HT1080 (cell line): ENCODE data around the gene STAT5B. TPM values are rescaled to one million over a fixed set of nuclear protein-coding genes. Genes with fewer than 3 reads are reported as not detected.
"Not testable (repeated sequence)": the region's sequence is repeated elsewhere in the genome, so short reads cannot be mapped to it uniquely, and the experiment has no call there.

Experiments
- DNase-seq: peaks from one replicate; pipeline ENCODE4 v3.0.0-alpha.2; 2015; ENCODE audit warnings: low read depth
- polyA plus RNA-seq, 2 experiments: library from polyadenylated mRNA; depleted of rRNA; stranded (reverse); fragments of >200 nt; gene quantifications; 2 replicates each; pipeline ENCODE4 v1.2.3, GENCODE V29; 2015
- total RNA-seq: library from RNA; depleted of rRNA; stranded (reverse); fragments of >200 nt; shearing (Covaris generic); gene quantifications from 2 replicates; pipeline ENCODE4 v1.2.3, GENCODE V29; 2014; rRNA removed

STAT5B gene
- 18.1 and 21.8 TPM in 2 replicates for total RNA-seq
- 16.4 and 20.4 TPM in 2 replicates for polyA plus RNA-seq (2015; cell fraction: cytosol; rRNA removed)
- polyA plus RNA-seq (2015; cell fraction: nucleus; rRNA removed) = 47.0 and 47.7 TPM in 2 replicates

DNA sequence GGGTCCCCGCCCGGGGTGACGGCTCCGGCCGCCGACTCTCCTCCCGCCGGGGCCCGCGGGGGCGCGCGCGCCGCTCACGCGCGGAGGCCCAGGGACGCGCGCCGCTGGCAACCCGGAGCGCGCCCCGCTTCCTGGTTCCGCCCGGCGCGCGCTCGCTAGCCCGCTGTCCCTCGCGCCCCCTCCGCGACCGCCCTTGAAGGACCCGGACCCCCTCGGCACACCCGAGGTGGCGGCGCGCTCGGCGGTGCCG, at the start of gene STAT5B:
TSS of gene STAT5B (minus strand) at position 33 of the 250 bp plus-strand sequence. CDS start 44,264 bp downstream, outside the sequence.
- no peak for DNase-seq

- DNase-seq = peak; percentile 94
Measured at GRCh38 chr17:42325026-42325425, 48.8 kb upstream of the STAT5B start.

GRCh38 chr17:42323268-42323773, 47.1 kb upstream of the STAT5B start:
- no peak for DNase-seq

DNA sequence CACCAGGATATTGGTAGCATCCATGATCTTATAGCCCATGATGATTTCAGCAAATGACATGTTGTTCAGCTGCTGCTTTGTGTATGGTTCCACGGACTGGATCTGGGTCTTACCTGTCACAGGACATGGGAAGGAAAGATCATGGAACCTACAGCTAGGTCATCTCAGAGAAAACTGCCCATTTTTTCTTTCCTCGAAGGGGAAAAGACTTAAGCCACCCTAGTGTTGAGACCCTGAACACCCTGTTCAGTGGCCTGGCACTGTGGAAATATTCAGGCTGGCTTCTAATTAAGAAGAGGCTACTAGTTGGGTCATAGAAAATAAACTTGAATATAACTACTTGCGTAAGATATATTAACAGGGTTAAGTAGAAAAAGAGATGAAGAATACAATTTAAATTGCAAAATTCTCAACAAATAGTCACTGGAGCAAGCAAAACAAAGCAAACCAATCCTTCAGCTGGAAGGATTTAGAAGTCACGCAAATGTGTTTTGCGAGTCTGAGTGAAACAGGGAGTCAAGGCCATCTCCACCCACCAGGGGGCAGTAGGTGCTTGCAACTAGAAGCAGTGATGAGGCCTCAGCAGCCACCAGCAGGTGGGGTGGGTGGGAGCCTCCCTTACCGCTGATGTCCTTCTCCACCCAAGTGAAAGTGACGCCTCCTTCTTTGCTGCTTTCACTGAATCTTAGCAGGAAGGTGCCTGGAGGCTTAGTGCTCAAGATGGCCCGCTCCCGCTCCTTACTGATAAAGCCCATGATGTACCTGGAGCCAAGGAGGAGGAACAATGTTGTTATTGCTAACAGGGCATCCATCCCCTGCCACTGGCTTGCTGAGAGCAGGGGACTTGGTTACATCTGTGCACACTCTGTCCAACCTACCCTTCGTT, 46.4 kb upstream of the STAT5B start:
- peak; percentile 87 for DNase-seq

DNA sequence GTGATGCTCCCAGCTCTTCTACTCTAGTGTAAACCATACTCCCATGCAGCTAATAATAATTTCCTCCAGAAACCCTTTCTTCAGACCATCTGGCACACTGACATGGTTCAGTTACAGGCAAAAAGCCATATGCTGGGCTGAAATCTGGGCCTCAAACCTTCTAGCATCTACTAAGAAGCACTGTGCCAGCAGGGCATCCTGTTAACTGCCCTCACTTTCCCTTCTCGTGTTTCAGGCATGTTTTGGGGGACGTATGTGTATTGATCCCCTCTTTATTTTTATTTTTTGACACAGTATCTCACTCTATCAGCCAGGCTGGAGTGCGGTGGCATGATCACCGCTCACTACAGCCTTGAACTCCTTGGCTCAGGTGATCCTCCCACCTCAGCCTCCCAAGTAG, 45.4 kb upstream of the STAT5B start:
- no peak for DNase-seq

DNA sequence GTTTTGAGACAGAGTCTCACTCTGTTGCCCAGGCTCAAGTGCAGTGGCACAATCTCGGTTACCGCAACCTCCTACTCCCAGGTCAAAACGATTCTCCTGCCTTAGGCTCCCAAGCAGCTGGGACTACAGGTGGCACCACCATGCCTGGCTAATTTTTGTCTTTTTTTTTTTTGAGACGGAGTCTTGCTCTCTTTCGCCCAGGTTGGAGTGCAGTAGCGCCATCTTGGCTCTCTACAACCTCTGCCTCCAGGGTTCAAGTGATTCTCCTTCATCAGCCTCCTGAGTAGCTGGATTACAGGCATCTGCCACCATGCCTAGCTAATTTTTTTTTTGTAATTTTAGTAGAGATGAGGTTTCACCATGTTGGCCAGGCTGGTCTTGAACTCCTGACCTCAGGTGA, 41.8 kb upstream of the STAT5B start:
- not testable (repeated sequence) for DNase-seq

GRCh38 chr17:42317266-42317845, 41.2 kb upstream of the STAT5B start:
- no peak for DNase-seq

DNA sequence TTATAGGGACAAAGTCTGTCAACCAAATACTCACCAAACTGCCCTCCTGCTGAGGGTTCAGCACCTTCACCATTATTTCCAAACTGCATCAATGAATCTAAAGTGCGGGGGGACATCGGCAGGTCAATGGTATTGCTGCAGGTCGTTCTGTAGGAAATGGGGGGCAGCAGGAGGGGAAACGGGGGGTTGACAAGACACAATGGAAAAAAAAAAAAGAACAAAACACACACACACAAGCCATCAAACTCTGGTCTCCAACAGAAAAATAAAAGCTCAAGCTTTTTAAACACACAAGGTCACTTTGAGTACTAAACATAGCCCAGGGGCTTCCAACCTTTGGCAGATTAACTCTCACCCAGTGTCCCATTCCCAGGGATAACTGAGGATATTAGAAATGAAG, 40.6 kb upstream of the STAT5B start:
- DNase-seq = no peak

DNA sequence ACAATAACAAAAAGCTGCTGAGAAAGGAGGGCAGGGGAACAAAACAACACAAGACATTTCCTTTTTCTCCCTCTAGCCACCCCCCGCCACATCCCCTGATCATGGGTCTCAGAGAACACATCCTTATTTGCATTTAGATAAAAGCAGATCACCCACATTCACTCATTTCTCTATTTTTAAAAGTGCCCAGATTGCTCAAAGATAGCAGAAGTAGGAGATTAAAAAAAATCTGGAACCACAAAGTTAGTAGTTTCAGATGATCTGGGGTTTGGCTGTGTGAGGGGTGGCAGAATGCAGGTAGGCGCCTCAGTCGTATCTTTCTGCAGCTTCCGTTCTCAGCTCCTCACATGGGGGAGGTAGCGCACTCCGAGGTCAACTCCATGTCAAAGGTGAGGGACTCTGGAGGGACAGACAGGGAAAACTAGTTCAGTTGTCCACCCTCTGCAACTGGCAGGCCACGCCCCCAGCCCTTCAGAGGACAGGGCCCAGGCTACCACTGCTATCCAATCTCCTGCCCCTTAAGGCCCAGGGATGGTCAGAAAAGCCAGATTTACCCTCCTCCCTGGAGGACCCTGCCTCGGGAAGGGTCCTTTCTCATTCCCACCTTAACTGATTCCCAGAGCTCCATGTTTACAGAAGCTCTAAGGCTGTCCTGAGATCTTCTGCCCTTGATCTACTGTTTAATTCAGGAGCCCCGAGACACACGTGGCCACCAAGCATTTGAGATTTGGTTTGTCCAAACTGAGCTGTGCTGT, 39.4 kb upstream of the STAT5B start:
- DNase-seq = no peak

DNA sequence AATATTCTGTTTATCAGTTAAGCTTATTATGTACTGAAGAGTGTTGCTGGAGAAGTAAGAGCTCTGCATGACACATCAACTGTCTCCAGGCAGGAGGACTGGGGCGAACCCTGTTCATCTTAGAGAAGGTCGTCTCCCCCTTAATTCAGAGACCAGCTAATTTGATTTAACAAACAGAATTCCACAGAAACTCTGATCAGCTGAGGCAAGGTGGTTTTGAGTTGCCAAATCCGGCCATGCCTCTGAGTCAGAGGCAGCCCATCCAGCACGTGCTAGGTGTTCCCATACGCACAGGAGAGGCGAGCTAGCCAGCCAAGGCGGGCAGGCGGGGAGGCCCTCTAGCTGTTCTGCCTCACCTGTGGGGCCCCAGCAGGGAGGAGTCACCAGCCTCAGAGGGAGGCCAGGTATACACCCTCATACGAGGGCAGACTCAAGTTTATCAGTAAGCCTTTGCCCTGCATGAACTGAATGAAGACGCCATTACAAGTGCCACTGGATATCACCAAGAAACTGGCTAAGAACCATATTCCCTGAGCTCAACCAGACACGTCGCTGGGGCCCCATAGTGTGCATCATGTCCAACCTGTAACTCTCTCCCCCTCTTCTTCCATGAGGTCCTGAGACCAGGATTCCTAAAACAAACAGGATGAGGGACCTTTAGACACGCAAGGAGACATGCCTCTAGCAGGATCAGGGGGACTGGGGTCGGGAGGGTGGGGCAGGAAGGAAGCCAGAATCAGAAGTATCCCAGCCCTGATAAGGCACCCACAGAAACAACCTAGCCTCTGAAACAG, 37.8 kb upstream of the STAT5B start:
- no peak for DNase-seq

DNA sequence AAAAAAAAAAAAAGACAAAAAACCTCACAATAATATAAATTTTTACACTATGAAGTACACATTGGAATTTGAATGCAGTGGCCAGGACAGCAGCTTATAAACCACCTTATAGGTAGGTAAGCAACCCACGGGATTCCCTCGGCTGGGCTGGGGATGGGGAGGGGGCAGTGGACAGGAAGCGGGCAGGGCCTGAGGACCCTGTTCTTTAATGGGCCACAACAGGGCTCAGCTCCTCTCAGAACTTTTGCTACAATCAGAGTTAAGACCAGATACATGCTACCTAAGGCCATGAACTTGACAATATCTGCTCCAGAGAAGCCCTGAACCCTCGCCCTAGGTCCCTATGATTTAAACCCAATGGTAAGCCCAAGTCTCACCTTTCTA, 37.2 kb upstream of the STAT5B start:
- DNase-seq = no peak

DNA sequence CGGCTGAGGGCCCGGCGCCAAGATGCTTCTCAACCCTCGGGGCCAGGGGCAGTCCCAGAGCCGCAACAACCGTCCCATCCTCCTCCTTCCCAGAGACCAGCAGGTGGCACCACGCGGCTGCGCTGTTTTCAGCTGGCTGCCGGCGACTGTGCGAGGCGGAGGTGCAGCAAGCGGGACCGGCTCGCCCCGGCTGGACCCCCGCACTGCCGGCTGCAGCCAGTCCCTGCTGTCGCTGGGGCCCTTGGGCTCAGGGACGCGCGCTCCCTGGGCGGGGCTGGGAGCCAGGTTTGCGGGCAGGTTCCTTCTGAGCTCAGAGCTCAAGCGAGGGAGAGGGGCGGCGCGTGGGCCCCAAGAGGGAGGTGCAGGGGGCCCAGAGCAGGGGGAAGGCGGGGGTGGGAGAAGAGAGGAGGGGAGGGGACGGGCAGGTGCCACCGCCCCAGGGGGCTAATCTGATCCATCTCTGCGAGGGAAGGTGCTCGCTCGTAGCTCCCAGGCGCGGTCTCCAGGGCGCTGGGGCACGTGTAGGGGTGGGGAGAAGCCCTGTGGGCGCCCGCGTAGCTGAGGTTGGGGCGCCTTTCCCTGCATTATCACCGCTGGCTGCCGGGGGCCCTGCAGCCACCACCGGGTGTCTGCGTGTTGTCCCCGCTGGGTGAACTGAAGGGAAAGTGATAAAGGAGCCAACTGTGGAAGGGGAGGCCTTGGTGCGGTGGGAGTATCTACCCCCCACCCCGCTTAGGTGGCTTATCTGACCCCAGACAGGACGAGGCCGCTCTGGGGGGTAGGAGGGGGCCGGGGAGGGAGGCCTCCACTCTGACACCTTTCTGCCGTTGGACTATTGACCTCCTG, 36.3 kb upstream of the STAT5B start:
- DNase-seq = no peak

- DNase-seq = no peak
Measured at GRCh38 chr17:42312035-42312284, 35.8 kb upstream of the STAT5B start.

- no peak for DNase-seq
Measured at GRCh38 chr17:42311240-42312034, 35.2 kb upstream of the STAT5B start.

GRCh38 chr17:42310787-42311215, 34.6 kb upstream of the STAT5B start:
- DNase-seq = no peak

GRCh38 chr17:42309986-42310786, 34.0 kb upstream of the STAT5B start:
- DNase-seq = no peak

- no peak for DNase-seq
Measured at GRCh38 chr17:42309142-42309541, 33.0 kb upstream of the STAT5B start.

GRCh38 chr17:42308446-42308845, 32.3 kb upstream of the STAT5B start:
- no peak for DNase-seq
